GM21515 (cell line): ENCODE results near the gene TEKT2.

Experiments used
- ATAC-seq: cut with Tn5 transposase; IDR thresholded peaks from one replicate; pipeline ENCODE4 v1.9.1; 2021; ENCODE audit not compliant: unreplicated experiment

TEKT2 gene

DNA sequence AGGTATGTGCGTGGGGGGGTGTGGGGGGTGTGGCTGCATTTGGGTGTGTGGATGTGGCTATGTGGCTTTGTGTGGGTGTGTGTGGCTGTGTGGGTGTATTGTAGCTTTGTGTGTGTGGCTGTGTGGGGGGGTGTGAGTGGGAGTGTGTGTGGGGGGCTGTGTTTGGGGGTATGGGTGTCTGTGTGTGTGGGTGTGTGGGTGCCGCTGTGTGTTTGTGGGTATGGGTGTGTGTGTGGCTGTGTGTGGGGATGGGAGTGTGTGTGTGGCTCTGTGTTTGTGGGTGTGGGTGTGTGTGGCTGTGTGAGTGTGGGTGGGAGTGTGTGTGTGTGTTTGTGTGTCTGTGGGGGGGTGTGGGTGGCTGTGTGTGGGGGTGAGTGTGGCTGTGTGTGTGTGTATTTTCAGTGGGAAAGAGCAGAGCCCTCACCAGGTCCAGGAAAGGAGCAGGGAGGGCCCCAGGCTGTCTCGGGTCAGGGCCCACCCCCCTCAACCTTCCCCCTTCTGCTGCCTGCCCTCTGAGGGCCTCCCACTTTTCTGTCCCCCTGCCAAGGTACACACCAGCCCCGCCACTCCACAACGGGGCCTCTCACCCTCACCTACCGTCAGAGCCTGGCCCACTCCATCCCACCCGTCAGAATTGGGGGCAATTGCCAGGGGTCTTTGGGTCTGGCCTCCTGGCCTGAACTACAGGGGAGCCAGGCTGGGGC is 43.1 kb downstream of the TEKT2 start:
- no peak for ATAC-seq

DNA sequence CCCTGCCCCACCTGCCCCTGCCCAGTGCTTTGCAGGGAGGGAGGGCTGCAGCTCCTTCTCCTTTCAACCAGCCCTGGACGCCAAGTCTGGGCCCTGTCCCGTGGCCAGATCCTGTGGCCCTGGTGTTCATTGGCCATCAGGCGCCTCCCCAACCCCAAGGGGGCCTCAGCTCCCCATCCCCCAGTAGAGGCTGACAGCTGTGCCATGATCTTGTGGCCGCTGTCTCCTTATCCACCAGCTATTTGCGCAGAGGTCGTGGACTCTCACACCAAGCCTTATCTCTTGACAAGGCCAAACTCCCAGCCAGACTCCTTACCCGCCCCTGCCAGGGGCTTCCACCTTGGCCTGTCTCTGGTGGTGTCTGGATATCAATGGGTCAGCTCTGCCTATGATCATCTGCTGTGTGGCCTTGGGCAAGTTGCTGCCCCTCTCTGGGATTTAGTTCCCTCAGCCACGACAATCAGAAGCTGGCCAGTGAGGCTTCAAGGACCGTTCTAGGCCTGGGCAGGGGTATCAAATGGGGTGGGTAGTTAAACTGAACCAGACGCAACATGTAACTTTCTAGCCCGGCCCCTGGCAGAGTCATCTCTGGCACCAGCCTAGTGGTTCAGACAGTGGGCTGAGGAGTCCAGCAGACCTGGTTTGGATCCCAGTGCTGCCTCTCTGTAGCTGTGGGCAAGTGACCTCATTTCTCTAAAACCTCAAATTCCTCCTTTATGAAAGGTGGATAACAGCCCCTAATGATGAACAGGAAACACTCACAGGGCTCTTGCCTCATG is 44.4 kb downstream of the TEKT2 start:
- no peak for ATAC-seq

DNA sequence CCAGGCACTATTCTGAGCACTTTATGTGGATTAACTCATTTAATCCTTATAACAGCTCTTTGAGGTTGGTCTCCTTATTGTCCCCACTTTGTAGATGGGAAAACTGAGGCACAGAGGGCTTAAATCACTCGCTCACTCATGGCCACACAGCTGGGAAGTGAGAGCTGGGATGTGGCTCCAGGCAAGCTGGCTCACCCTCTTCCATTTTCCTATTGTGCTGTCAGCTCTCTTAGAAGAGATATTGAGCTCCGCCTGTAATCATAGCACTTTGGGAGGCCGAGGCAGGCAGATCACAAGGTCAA is 45.0 kb downstream of the TEKT2 start:
- ATAC-seq: no peak

DNA sequence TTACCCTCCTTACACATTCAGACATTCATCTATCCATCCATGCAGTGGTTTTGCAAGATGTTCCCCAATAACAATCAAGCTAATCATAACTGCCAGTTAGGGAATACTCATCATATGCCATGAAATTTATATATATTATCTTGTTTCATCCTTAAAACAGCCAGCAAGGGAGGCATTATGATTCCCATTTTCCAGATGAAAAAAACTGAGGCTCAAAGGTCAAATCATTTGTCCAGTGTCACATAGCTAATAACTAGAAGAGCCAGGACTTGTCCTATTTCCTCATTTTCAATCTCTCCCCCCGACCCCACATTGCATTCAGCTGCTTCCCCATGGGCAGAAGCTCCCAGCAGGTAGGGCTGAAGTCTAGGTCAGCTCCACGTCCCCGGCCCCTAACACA is 48.1 kb downstream of the TEKT2 start:
- no peak for ATAC-seq

DNA sequence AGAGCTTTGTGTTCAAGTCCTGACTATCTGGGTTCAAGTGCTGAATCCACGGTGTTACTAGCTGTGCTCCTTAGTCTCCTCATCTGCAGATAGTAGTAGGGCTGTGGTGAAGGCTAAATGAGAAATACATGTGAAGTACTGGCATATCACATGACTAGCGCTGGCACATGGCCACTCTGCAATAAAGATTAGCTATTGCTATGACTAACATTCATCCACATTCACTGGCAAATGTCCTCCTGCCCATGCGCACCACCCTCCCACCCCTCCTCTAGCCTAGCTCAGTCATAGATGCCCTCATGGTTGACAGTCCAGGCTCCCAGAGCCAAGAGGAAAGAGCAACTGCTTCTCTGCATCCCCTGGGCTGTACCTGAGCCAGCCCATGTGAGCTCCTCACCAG is 49.6 kb downstream of the TEKT2 start:
- ATAC-seq: no peak

DNA sequence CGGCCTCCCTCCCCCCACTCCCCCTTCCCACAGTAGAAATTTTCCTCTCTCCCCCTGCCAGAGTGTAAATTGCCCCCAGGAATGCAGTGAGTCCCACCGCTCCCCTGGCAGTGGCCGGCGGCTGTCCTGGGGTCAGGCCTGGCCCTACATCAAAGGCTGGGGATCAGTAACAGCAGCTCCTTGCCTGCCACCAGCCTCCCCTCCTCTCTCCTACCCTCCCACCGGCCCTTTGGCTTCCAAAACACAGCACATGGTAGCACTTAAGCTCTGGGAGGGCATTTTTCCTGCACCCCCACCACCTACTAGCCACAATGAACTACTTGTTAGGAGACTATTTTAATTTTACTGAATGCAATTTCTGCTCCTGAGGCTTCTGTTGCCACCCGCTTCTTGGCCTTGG is 50.1 kb downstream of the TEKT2 start:
- no peak for ATAC-seq

DNA sequence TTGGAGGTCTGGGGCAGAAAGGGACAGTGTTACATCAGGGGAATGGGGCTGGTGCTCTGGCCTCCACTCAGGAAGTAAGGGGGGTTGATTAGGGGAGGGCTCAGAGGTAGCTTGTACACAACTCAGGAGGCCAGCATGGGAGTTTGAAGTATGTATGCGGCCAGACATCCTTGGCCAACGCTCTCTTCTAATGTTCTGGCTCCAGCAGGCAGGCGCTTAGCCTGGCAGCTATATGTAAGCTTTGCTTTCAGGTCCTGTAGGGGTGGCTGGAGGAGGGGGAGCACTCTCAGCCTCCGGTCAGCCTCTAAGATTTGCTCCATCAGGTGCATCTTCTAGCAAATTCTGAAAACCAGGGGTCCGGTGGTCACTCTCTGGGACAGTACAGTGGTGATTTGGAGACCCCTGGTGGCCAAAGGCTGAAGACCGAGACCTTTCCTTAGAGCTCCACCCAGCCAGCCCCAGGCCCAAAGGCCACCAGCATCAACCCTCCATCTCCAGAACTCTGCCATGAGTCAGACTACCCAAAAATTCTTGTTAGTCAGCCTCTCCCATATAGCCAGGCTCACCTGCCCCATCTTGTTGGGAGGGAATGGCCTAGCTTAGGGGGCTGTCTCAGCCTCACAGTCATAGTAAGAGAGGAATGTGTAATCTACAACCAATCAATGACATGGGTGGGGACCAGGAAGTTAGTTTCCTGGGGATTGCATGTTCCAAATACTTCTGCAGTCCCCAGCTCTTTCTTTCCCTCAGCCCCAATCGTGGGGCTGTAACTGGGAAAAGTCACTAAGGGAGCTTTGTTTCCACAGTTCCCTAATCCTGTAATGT is 50.8 kb downstream of the TEKT2 start:
- ATAC-seq: no peak

DNA sequence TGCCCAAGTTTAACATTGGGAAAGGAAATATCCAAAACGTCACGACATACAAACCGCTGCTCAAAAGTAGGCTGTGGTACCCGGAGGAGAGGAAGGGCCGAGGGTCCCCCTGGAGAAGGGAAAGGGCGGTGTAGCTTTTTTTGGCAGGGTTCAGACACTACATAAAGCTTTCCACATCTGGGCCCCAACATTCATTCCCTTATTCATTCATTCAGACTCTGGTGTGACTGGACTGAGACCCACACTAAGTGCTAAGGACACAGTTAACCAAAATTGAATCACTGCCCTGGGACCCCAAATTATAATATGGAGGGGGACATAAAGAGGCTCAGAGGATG is 51.4 kb downstream of the TEKT2 start:
- ATAC-seq: no peak

DNA sequence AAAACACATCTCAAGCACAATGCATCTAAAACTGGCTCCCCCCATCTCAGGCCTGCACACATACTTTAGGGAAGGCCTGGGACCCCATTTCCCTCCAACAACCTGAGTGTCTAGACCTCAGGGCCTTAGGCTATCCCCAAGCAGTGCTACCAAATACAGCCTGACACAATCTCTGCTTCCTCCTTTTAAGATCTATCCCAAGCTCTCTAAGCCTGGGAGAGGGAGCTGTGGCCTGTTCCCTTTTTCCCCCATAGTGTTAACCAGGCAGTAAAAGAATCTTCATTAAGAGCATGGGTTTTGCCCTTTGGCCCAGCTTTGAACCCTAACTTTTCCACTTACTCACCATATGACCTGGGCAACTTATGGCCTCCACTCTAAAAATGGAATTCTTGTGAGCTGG is 51.9 kb downstream of the TEKT2 start:
- ATAC-seq: no peak

DNA sequence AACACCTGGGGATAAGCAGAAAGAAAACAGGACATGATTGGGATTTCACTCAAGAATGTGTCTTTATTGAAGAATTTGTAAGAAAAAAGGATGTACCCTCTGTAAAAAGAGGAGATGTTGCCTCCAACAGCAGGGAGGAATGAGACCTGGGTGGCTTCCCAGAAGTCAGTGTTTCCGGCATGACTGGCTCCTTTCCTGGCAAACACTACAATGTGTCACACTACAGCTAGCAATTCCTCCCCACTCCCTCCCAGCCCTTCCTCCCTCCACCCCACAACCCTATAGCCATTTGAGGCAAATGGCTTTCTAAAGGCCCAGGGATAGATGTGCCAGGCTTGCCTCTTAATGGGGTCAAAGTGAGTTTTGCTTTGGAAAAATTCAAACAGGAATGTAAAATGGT is 52.6 kb downstream of the TEKT2 start:
- no peak for ATAC-seq

DNA sequence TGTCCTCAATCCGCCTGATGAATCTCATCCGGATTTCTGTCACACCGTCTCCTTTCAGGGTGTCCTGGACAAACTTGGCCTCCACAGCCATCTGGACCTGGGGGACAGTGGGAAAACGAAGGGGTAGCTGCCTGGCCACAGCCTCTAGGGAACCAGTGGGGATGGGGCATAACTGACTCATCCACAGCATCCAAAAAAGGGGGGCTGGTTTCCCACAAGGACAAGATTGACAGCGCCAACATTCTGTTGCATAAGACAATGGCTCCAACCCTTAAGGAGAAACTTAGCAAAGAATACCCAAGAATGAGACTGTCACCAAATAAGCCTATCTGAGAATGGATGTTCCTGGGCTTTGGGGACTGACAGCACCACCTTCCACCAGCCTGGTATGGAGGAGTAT is 53.3 kb downstream of the TEKT2 start:
- no peak for ATAC-seq

DNA sequence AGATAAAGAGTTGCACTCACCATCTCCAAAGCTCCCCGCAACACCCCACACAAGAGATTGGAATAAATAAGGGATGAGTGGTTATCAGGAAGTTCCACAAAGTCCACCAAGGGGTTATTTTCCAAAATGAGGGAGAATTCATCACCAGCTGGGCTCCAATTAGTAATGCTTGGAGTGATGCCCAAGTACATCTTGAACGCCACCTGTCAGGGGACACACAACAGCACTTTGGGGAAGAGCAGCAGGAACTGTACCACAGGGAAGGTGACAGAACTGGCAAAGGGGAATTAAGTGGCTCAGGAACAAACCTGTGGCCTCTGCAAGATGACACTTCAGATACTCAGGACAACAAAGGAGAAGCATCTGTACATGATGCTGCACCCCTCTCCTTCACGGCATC is 53.9 kb downstream of the TEKT2 start:
- no peak for ATAC-seq
